ENCODE data around the gene IMMT.
"Not testable (repeated sequence)": the region's sequence is repeated elsewhere in the genome, so short reads cannot be mapped to it uniquely, and the experiment has no call there.

The IMMT gene

GRCh38 chr2:86195055-86195807 lies at the start of gene IMMT:
Gene IMMT (minus strand): TSS chr2:86195462. CDS start chr2:86195382, 80 bp downstream.
- DNase-seq: peak; percentile 94

DNA sequence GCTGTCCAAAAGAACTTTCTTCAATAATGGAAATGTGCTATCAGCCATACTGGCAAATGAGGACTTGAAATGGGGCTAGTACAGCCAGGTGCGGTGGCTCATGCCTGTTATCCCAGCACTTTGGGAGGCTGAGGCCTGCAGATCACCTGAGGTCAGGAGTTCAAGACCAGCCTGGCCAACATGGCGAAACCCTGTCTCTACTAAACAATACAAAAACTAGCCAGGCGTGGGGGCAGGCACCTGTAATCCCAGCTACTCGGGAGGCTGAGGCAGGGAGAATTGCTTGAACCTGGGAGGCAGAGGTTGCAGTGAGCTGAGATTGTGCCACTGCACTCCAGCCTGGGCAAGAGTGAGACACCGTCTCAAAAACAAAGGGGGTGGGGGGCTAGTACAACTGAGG lies 49.5 kb upstream of the IMMT start:
- not testable (repeated sequence) for DNase-seq

GRCh38 chr2:86243950-86244733 lies 48.9 kb upstream of the IMMT start:
- peak; percentile 70 for DNase-seq

GRCh38 chr2:86243272-86243671 lies 48.0 kb upstream of the IMMT start:
- DNase-seq: no peak

DNA sequence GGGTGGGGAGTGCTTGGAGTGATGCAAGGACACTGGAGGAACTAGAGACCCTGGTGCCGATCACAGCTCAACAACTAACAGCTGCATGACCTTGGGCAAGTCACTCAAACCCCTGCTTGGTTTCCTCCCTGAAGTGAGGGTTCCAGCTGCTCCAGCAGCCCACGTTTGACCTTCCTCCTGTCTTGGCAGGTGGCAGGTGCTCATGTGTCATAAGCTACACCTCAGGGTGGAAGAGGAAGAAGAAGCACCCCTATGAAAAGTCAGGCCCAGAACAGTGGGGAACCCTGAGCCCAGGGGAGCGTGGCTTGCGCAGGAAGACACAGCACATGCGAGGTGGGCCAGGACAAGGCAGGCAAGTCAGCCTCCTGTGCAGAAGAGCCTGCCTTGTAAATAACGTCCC lies 46.3 kb upstream of the IMMT start:
- DNase-seq: no peak

- DNase-seq: no peak
Observed at GRCh38 chr2:86240251-86240650, 45.0 kb upstream of the IMMT start.

DNA sequence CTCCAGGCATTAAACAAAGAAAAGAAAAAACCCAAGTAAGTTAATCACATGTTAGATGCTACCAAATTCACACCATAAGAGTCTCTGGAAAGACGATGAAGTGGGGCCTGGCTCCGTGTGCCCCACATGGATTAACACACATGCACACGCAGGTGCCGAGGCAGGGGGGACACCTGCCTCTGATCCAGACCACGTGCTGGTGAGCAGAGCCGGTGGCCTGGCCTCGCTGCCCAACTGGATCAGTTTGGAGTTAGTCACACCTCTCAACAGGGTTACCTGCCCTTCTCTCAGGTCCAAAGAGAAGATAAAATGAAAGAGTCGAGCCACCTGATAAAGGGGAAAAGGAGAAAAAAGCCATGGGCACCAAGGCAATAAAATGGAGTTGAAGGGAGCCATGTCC lies 44.5 kb upstream of the IMMT start:
- no peak for DNase-seq

- DNase-seq: peak; percentile 64
Observed at GRCh38 chr2:86239326-86239725, 44.1 kb upstream of the IMMT start.

GRCh38 chr2:86238354-86238753 lies 43.1 kb upstream of the IMMT start:
- DNase-seq: no peak

GRCh38 chr2:86237172-86237571 lies 41.9 kb upstream of the IMMT start:
- no peak for DNase-seq

GRCh38 chr2:86235196-86235980 lies 40.1 kb upstream of the IMMT start:
- no peak for DNase-seq

- DNase-seq: no peak
Observed at GRCh38 chr2:86234563-86235131, 39.4 kb upstream of the IMMT start.

DNA sequence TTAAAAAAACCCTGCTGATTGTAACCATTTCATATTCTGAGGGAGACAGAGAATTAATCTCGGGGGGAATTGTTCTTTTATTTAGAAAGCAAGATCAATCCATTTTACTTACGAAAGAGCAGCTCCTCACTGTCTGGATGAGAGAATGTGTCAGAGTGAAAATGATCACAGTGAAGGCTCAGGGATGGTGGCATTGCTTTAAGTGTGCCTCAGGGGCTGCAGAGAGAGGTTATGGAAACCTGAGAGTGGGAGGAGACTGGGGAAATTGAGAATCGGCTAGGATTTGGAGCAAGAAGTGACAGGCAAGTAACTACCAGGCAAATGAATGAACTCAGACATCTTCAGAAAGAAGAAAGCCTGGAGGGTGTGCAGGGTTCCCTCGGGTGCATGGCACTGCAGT lies 38.2 kb upstream of the IMMT start:
- DNase-seq: no peak

DNA sequence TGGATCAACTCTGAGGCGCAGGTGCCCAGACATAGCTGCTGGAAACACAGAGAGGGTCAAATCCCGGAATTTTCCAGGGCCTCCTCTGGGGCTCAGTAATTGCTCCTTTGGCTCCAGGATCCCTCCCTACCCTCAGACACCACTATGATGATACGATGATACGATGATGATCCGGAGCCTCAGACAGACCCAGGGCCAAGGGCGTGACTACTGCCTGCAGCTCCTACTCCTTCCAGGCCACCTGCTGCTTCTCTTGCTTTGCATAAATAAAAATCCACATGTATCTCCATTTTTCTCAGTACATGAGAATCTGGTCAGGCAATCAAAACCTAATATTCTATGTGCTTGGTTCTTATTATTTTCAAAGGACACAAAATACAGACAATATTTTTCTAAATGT lies 37.6 kb upstream of the IMMT start:
- no peak for DNase-seq

- DNase-seq: no peak
Observed at GRCh38 chr2:86232373-86232784, 37.1 kb upstream of the IMMT start.

DNA sequence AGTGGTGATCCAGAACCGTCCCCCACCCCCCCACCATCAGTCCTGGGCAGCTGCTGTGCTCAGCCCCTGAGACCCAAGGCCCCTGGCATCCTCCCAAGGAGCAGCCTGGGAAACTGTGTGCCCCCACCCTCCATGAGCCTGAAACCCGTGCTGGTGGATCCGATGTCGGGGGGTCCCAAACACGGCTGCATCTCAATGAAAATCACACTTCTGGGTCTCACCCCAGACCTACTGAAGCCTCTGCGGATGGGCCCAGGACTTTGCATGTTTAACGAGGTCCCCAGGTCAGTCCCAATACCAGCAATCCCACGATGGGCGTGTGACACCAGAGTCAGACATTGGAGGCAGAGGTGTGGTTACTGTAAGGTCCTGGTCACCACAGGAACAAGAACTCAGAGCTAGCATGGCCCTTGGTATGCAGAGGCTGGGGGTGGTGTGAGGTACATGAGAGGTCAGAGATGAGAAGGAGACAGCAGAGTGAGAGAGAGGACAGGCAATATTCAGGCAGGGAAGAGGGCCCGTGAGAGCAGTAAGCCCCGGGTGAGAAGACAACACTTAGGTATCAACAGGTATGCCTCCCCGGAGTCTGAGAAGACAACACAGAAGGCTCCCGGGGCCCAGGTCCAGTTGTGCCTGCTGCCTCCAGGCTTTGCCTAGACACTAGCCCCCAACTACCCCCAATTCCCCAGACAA lies 36.6 kb upstream of the IMMT start:
- DNase-seq: no peak

- no peak for DNase-seq
Observed at GRCh38 chr2:86230961-86231360, 35.7 kb upstream of the IMMT start.

- DNase-seq: peak; percentile 36
Observed at GRCh38 chr2:86229221-86229620, 34.0 kb upstream of the IMMT start.

- not testable (repeated sequence) for DNase-seq
Observed at GRCh38 chr2:86228574-86228973, 33.3 kb upstream of the IMMT start.

- DNase-seq: no peak
Observed at GRCh38 chr2:86227685-86228084, 32.4 kb upstream of the IMMT start.

GRCh38 chr2:86226636-86227520 lies 31.6 kb upstream of the IMMT start:
- DNase-seq: no peak

Measured in MV-4-11 (cell line).